Adipose tissue (tissue), 3 donors: ENCODE data around the gene WFDC12. TPM values are rescaled to one million over a fixed set of nuclear protein-coding genes. Genes with fewer than 3 reads are reported as not detected.
"Not testable (repeated sequence)": the region's sequence is repeated elsewhere in the genome, so short reads cannot be mapped to it uniquely, and the experiment has no call there.

Source experiments
- H3K27ac ChIP-seq: one replicate; pipeline ENCODE4 v1.5.1; 2013; ENCODE audit warnings: low read depth, low read length
- WGBS, 3 donors: extraction: QIAGEN DNeasy Blood & Tissue Kit; methylation state at CpG; one replicate each; pipeline ENCODE4 v1.1.7; 2013; 5-methylcytosine and 5-hydroxymethylcytosine counted together
- polyA plus RNA-seq, 3 donors: library from polyadenylated mRNA; stranded (reverse); fragments of 200-250 nt; gene quantifications; one replicate each; pipeline ENCODE4 v1.2.3, GENCODE V29; 2013
- donor health status: healthy with polysubstance abuse.
- donor health status: Bipolar disorder and iron deficiency.
- donor health status: healthy.

WFDC12 gene
- not detected for polyA plus RNA-seq

- WGBS, 3 donors = 81 to 90% (median 85%) methylated on average over 6 of the region's 6 CpGs
- H3K27ac ChIP-seq = no peak within 1 kb of the TSS
These were observed at the start of gene WFDC12 for GRCh38 chr20:45124365-45124764. Gene WFDC12 (minus strand): TSS chr20:45124465. CDS start chr20:45124447, 18 bp downstream.

GRCh38 chr20:45173522-45173921, 49.3 kb upstream of the WFDC12 start:
- WGBS, 3 donors = 22 to 35% (median 24%) methylated on average over 1 of the region's 1 CpG

GRCh38 chr20:45164906-45165305, 40.6 kb upstream of the WFDC12 start:
- 67 to 87% (median 80%) methylated on average over 1 of the region's 1 CpG for WGBS, 3 donors
- no peak overlapping the region for H3K27ac ChIP-seq

More at GRCh38 chr20:45173522-45173921, 49.3 kb upstream of the WFDC12 start:
- no peak overlapping the region for H3K27ac ChIP-seq

GRCh38 chr20:45163083-45163803, 39.0 kb upstream of the WFDC12 start:
- 52 to 75% (median 62%) methylated on average over 1 of the region's 1 CpG for WGBS, 3 donors
- H3K27ac ChIP-seq = no peak overlapping the region

GRCh38 chr20:45157962-45158361, 33.7 kb upstream of the WFDC12 start:
- no peak overlapping the region for H3K27ac ChIP-seq
- WGBS, 3 donors = 17 to 33% (median 31%) methylated on average over 1 of the region's 1 CpG

GRCh38 chr20:45156713-45157112, 32.4 kb upstream of the WFDC12 start:
- 43 to 54% (median 48%) methylated on average over 2 of the region's 2 CpGs for WGBS, 3 donors
- no peak overlapping the region for H3K27ac ChIP-seq

GRCh38 chr20:45154794-45155193, 30.5 kb upstream of the WFDC12 start:
- H3K27ac ChIP-seq = not testable (repeated sequence)
- 88 to 95% (median 91%) methylated on average over 1 of the region's 1 CpG for WGBS, 3 donors

- WGBS, 3 donors = 62 to 68% (median 66%) methylated on average over 3 of the region's 3 CpGs
- no peak overlapping the region for H3K27ac ChIP-seq
These were observed 29.9 kb upstream of the WFDC12 start for GRCh38 chr20:45154183-45154582.

- 61 to 71% (median 68%) methylated on average over 1 of the region's 1 CpG for WGBS, 3 donors
These were observed 29.5 kb upstream of the WFDC12 start for GRCh38 chr20:45153752-45154151.

GRCh38 chr20:45153147-45153546, 28.9 kb upstream of the WFDC12 start:
- no peak overlapping the region for H3K27ac ChIP-seq
- WGBS, 3 donors = 39 to 80% (median 79%) methylated on average over 3 of the region's 3 CpGs

More at GRCh38 chr20:45153752-45154151, 29.5 kb upstream of the WFDC12 start:
- H3K27ac ChIP-seq = no peak overlapping the region

GRCh38 chr20:45152405-45152804, 28.1 kb upstream of the WFDC12 start:
- no peak overlapping the region for H3K27ac ChIP-seq
- 63 to 76% (median 74%) methylated on average over 2 of the region's 2 CpGs for WGBS, 3 donors

GRCh38 chr20:45149062-45149461, 24.8 kb upstream of the WFDC12 start:
- WGBS, 3 donors = 81 to 91% (median 89%) methylated on average over 3 of the region's 3 CpGs
- no peak overlapping the region for H3K27ac ChIP-seq

GRCh38 chr20:45140836-45141235, 16.6 kb upstream of the WFDC12 start:
- 71 to 81% (median 80%) methylated on average over 4 of the region's 4 CpGs for WGBS, 3 donors
- H3K27ac ChIP-seq = no peak overlapping the region

- not testable (repeated sequence) for H3K27ac ChIP-seq
- 89 to 95% (median 92%) methylated on average over 5 of the region's 5 CpGs for WGBS, 3 donors
These were observed 15.6 kb upstream of the WFDC12 start for GRCh38 chr20:45139733-45140375.

GRCh38 chr20:45138561-45139300, 14.5 kb upstream of the WFDC12 start:
- H3K27ac ChIP-seq = no peak overlapping the region
- WGBS, 3 donors = 34 to 37% (median 36%) methylated on average over 20 of the region's 20 CpGs

GRCh38 chr20:45136911-45137310, 12.6 kb upstream of the WFDC12 start:
- no peak overlapping the region for H3K27ac ChIP-seq
- WGBS, 3 donors = 41 to 62% (median 55%) methylated on average over 2 of the region's 2 CpGs

- H3K27ac ChIP-seq = no peak overlapping the region
- 49 to 70% (median 57%) methylated on average over 2 of the region's 2 CpGs for WGBS, 3 donors
These were observed 3.8 kb upstream of the WFDC12 start for GRCh38 chr20:45128099-45128498.

- WGBS, 3 donors = 79 to 96% (median 94%) methylated on average over 2 of the region's 2 CpGs
- H3K27ac ChIP-seq = no peak overlapping the region
These were observed 2.9 kb downstream of the WFDC12 start for GRCh38 chr20:45121388-45121787.
